Thyroid gland (tissue), 4 donors: ENCODE measurements around the gene ADD1. TPM values are rescaled to one million over a fixed set of nuclear protein-coding genes. Genes with fewer than 3 reads are reported as not detected.

Source experiments
- DNase-seq, 2 donors: peaks; one replicate each; pipeline ENCODE4 v3.0.0-alpha.2; 2019
- H3K27ac ChIP-seq, 3 donors: fragments of 200-600 bp; sonication (generic); 1 replicate in 2 of 3; 2 replicates in 1 of 3; pipeline ENCODE4 v1.5.1; 2016 to 2019; ENCODE audit warnings: mild to moderate bottlenecking in 1 of 3, moderate library complexity in 1 of 3
- H3K27me3 ChIP-seq: fragments of 200-600 bp; sonication (generic); one replicate; pipeline ENCODE4 v1.5.1; 2019
- H3K36me3 ChIP-seq, 2 donors: fragments of 200-600 bp; sonication (generic); one replicate each; pipeline ENCODE4 v1.5.1; 2016 to 2019
- H3K4me1 ChIP-seq, 2 donors: fragments of 200-600 bp; sonication (generic); one replicate each; pipeline ENCODE4 v1.5.1; 2017 to 2019
- H3K4me3 ChIP-seq, 3 donors: fragments of 200-600 bp; sonication (generic); replicated peaks in 1 of 3; 1 replicate in 2 of 3; 2 replicates in 1 of 3; pipeline ENCODE4 v1.5.1; 2016; ENCODE audit warnings: mild to moderate bottlenecking in 1 of 3
- H3K9me3 ChIP-seq: fragments of 200-600 bp; sonication (generic); one replicate; pipeline ENCODE4 v1.5.1; 2017
- POLR2A ChIP-seq, 2 donors: fragments of 450-650 bp; IDR thresholded peaks; one replicate each; pipeline ENCODE4 v1.6.1; 2017; ENCODE audit warnings: antibody characterized with exemption in 2 of 2, mild to moderate bottlenecking in 2 of 2, moderate library complexity in 1 of 2
- WGBS, 2 donors: methylation state at CpG; one replicate each; pipeline ENCODE4 v1.1.5; 2017; 5-methylcytosine and 5-hydroxymethylcytosine counted together
- intact Hi-C: fragments of 100-400 bp; cut with DNase I; formaldehyde crosslinking; loops from one replicate; pipeline ENCODE4 v1.15.1; 2023
- total RNA-seq, 4 donors: library from RNA; depleted of rRNA; stranded (reverse); fragments of >200 nt; gene quantifications; one replicate each; pipeline ENCODE4 v1.2.3, GENCODE V29; 2016
- TF ChIP-seq, protein P1 (sequence below), 6 experiments: fragments of 200-600 bp in 3 of 6; fragments of 450-650 bp in 3 of 6; sonication (generic) in 3 of 6; IDR thresholded peaks; one replicate each; pipeline ENCODE4 v1.5.1; 2016 to 2019; ENCODE audit warnings: antibody characterized with exemption in 6 of 6, mild to moderate bottlenecking in 2 of 6, inconsistent platforms in 1 of 6, moderate library complexity in 1 of 6

The ADD1 gene
- total RNA-seq, 4 donors from 2014 or later: 190 to 222 (median 194) TPM

DNA sequence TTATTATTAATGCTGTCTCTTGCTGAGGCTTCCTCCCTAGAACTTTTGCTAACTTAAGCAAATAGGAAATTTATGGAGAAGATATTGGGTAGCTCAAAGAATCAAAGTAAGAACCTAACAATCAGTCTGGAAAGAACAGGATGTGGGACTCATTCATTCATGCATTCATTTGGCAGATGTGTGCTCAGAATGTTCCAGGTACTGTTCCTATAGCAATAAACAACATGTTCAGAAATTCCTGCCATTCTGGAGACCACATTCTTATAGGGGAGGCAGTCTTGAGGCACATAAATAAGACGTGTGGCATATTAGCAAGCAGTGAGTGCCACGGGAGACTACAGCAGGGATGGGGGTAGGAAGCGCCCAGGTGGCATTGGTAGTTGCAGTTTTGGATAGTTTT is 124.7 kb downstream of the ADD1 start:
- WGBS, 2 donors: 86 to 87% methylated on average over 3 of the region's 3 CpGs
- intact Hi-C loops: no loop called here
- no peaks in the 10 kb centered on the region for H3K27me3 ChIP-seq
- H3K4me1 ChIP-seq: peaks cover 6 to 8% of the 10 kb centered on the region in 2 donors
- H3K9me3 ChIP-seq: no peaks in the 10 kb centered on the region
- no peak for TF ChIP-seq POLR2A (IDR thresholded peaks at IDR 0.05)
- TF ChIP-seq, protein P1, sequence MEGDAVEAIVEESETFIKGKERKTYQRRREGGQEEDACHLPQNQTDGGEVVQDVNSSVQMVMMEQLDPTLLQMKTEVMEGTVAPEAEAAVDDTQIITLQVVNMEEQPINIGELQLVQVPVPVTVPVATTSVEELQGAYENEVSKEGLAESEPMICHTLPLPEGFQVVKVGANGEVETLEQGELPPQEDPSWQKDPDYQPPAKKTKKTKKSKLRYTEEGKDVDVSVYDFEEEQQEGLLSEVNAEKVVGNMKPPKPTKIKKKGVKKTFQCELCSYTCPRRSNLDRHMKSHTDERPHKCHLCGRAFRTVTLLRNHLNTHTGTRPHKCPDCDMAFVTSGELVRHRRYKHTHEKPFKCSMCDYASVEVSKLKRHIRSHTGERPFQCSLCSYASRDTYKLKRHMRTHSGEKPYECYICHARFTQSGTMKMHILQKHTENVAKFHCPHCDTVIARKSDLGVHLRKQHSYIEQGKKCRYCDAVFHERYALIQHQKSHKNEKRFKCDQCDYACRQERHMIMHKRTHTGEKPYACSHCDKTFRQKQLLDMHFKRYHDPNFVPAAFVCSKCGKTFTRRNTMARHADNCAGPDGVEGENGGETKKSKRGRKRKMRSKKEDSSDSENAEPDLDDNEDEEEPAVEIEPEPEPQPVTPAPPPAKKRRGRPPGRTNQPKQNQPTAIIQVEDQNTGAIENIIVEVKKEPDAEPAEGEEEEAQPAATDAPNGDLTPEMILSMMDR (IDR thresholded peaks at IDR 0.05): no peak
- no peak overlapping the region for H3K4me3 ChIP-seq
- H3K36me3 ChIP-seq: no peaks in the 10 kb centered on the region
- H3K27ac ChIP-seq: no peak overlapping the region
- no peak for DNase-seq

DNA sequence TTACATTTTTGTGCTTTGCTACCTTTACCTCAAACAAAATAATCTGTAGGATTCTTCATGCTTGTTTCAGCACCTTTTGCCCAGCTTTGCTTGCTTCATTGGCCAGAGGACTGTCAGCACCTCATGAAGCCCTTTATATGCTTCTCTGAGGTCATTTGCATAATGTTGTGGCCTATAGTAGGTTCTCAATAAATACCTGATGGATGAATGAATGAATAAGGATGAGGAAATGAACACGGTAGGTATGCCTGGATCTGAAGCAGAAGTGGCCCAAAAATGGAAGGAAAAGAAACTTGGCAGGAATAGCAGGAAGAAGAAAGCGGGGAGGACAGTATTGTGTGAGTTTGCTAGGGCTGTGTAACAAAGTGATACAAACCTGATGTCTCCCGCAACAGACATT is 127.6 kb downstream of the ADD1 start:
- Histone ChIP-seq H3K36me3 (no peaks in the 10 kb centered on the region), H3K9me3 (no peaks in the 10 kb centered on the region), H3K27me3 (no peaks in the 10 kb centered on the region), H3K4me3 (no peak overlapping the region), H3K4me1 (no peaks in the 10 kb centered on the region), H3K27ac (no peak overlapping the region)
- intact Hi-C loops: no loop called here
- no peak for DNase-seq
- WGBS, 2 donors: 92 to 95% methylated on average over 3 of the region's 3 CpGs
- no peak for TF ChIP-seq POLR2A (IDR thresholded peaks at IDR 0.05)
- TF ChIP-seq, protein P1 (IDR thresholded peaks at IDR 0.05): no peak

DNA sequence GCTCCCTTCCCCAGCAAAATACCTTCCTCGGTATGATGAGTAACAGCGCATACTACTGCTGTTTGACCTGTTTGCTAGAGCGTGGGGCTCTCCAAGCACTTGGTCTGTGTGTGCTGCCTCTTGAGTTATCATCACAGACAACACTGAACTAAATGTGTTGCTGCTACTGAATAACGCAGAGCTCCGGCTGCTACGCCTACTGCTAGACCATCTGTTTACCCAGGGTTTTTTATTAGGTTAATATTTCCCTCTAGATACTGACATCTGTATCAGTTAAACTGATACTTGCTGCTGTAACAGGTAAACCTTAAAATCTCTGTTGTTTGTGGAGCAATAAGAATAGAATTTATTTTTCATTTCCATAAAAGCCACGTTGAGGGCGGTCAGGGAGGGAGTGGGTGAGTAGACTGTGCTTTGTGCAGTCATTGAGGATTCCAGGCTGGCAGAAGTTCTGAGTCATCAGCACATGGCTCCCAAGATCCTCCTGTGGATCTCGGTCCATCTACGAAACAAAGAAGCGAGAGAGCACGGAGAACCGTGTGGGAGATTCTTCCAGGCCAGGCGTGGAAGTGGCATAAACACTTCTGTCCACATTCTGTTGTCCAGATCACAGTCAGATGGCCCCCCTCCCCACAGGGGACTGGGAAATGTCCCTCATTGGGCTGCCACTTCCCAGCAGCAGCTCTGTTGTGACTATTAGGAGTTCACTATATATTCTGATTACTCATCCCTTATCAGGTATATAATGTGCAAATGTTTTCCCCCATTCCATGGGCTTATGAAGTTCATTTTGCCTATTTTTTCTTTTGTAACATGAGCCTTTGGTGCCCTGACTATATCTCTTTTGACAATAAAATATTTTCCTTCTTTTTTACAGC is 133.8 kb downstream of the ADD1 start:
- Histone ChIP-seq H3K9me3 (no peaks in the 10 kb centered on the region), H3K27ac (peak overlapping the region; percentile 18 to 78 (median 66)), H3K4me1 (peaks cover 5 to 16% of the 10 kb centered on the region in 2 donors), H3K4me3 (no peak overlapping the region), H3K27me3 (no peaks in the 10 kb centered on the region), H3K36me3 (no peaks in the 10 kb centered on the region)
- WGBS, 2 donors: 67% methylated on average over 14 of the region's 14 CpGs
- DNase-seq: peak; percentile 77 to 83
- intact Hi-C loops: no loop called here
- TF ChIP-seq, protein P1 (IDR thresholded peaks at IDR 0.05): no peak
- peak in 1 of 2 donors; percentile 7 for TF ChIP-seq POLR2A (IDR thresholded peaks at IDR 0.05)

Other genes starting within 250 kb of the ADD1 start
- 10 to 100 TPM; 44.7 to 65.4 (median 52.2) TPM for gene TNIP2, start 87.5 kb upstream of the ADD1 start, total RNA-seq
- 10 to 100 TPM; 29.6 to 43.5 (median 36.7) TPM for gene SH3BP2, start 50.8 kb upstream of the ADD1 start, total RNA-seq
- 10 to 100 TPM; 18.4 to 24.8 (median 19.3) TPM for gene NOP14, start 119.6 kb downstream of the ADD1 start, total RNA-seq
- 10 to 100 TPM in 1 of 4 donors, 1 to 10 TPM in 3; 7.6 to 10.8 (median 9.1) TPM for gene GRK4, start 119.7 kb downstream of the ADD1 start, total RNA-seq
- not detected for gene HTT-AS, start 230.7 kb downstream of the ADD1 start, total RNA-seq
- gene HTT, start 230.8 kb downstream of the ADD1 start, total RNA-seq: 100 to 1,000 TPM in 1 of 4 donors, 10 to 100 TPM in 3; 49.6 to 155 (median 83.1) TPM